ENCODE measurements around the gene ASMTL.
"Not testable (repeated sequence)": the region's sequence is repeated elsewhere in the genome, so short reads cannot be mapped to it uniquely, and the experiment has no call there.

Gene ASMTL

DNA sequence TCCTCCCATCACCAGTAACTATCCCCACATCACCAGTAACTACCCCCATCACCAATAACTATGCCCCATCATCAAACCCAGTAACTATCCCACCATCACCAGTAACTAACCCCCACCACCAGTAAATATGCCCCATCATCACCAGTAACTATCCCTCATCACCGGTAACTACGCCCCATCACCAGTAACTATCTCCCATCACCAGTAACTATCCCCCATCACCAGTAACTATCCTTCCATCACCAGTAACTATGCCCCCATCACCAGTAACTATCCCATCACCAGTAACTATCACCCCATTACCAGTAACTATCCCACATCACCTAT, 2.9 kb downstream of the ASMTL start:
- no peak for DNase-seq (ENCODE audit: low read depth, low spot score)
- ChIA-PET CTCF (no interaction called here), POLR2A (no interaction called here)
- H3K4me3 ChIP-seq (ENCODE audit: low read depth, low read length) = no peak overlapping the region
- TF ChIP-seq, protein P1, sequence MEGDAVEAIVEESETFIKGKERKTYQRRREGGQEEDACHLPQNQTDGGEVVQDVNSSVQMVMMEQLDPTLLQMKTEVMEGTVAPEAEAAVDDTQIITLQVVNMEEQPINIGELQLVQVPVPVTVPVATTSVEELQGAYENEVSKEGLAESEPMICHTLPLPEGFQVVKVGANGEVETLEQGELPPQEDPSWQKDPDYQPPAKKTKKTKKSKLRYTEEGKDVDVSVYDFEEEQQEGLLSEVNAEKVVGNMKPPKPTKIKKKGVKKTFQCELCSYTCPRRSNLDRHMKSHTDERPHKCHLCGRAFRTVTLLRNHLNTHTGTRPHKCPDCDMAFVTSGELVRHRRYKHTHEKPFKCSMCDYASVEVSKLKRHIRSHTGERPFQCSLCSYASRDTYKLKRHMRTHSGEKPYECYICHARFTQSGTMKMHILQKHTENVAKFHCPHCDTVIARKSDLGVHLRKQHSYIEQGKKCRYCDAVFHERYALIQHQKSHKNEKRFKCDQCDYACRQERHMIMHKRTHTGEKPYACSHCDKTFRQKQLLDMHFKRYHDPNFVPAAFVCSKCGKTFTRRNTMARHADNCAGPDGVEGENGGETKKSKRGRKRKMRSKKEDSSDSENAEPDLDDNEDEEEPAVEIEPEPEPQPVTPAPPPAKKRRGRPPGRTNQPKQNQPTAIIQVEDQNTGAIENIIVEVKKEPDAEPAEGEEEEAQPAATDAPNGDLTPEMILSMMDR (IDR thresholded peaks at IDR 0.05; ENCODE audit: insufficient read depth, low read length, missing control alignments) = no peak

DNA sequence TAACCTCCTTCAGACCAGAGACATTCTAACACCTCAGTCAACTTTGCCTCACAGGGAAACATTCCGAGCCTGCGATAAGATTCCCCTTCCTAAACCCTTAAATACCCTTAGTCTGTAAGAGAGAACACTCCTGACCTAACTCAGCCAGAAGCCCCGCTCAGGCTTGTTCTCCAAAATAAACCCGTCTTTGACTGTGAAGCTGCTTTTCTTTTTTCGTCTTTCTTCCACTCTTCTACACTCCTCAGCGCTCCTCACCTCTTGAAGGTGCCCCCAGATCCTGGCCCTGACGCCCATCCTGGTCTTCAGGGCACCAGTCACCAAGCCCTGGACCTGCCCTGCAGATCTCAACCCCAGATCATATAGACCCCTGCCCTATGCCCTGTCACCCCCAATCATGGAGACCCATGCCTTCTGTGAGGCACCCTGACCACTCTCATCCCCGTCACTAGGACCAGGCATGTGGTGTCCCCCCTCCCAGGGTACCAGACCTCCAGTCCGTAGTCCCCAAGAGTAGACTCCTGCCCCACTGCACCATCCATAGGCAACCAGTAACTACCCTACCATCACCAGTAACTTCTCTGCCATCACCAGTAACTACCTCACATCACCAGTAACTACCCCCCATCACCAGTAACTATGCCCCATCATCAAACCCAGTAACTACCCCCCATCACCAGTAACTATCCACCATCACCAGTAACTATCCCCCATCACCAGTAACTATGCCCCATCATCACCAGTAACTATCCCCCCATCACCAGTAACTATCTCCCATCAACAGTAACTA, 3.5 kb downstream of the ASMTL start:
- no peak for DNase-seq (ENCODE audit: low read depth, low spot score)
- ChIA-PET CTCF (no interaction called here), POLR2A (no interaction called here)
- no peak overlapping the region for H3K4me3 ChIP-seq (ENCODE audit: low read depth, low read length)
- TF ChIP-seq, protein P1 (IDR thresholded peaks at IDR 0.05; ENCODE audit: insufficient read depth, low read length, missing control alignments) = no peak

DNA sequence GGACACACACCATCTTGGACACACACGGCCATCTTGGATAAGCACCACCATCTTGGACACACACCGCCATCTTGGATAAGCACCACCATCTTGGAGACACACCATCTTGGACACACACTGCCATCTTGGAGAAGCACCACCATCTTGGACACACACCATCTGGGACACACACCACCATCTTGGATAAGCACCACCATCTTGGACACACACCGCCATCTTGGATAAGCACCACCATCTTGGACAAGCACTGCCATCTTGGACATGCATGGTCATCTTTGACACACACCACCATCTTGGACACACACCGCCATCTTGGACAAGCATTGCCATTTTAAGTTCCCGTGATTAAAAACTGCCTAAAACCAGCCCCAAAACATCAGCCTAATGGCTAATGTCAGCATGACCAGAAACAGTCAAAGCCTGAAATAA, 4.1 kb downstream of the ASMTL start:
- DNase-seq (ENCODE audit: low read depth, low spot score); H3K4me3 ChIP-seq (ENCODE audit: low read depth, low read length); POLR2A ChIA-PET; CTCF ChIA-PET: not testable (repeated sequence)

DNA sequence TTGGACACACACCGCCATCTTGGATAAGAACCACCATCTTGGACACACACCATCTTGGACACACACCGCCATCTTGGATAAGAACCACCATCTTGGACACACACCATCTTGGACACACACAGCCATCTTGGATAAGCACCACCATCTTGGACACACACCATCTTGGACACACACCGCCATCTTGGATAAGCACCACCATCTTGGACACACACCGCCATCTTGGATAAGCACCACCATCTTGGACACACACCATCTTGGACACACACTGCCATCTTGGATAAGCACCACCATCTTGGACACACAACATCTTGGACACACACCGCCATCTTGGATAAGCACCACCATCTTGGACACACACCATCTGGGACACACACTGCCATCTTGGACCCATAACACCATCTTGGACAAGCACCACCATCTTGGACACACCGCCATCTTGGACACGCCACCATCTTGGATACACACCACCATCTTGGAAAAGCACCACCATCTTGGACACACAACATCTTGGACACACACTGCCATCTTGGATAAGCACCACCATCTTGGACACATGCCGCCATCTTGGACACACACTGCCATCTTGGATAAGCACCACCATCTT, 4.6 kb downstream of the ASMTL start:
- DNase-seq (ENCODE audit: low read depth, low spot score); H3K4me3 ChIP-seq (ENCODE audit: low read depth, low read length); POLR2A ChIA-PET; CTCF ChIA-PET: not testable (repeated sequence)

DNA sequence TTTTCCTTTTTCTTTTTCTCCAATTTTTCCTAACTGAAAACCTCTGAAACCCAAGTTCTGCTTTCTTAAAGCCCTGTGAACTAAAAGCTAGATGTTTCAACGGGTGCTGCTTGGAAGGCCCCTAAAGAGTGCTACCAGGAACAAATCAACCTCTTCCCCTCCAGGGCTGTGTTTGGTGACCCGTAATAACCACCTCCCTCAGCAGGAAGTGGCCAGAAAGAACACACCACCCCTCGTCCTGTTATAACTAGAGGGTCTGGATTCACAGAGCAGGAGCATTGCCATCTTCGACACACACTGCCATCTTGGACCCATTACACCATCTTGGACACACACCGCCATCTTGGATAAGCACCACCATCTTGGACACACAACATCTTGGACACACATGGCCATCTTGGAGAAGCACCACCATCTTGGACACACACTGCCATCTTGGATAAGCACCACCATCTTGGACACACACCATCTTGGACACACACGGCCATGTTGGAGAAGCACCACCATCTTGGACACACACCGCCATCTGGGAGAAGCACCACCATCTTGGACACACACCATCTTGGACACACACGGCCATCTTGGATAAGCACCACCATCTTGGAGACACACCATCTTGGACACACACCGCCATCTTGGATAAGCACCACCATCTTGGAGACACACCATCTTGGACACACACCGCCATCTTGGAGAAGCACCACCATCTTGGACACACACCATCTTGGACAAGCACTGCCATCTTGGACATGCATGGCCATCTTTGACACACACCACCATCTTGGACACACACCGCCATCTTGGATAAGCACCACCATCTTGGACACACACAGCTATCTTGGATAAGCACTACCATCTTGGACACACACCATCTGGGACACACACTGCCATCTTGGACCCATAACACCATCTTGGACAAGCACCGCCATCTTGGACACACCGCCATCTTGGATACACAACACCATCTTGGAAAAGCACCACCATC, 5.4 kb downstream of the ASMTL start:
- POLR2A ChIA-PET; CTCF ChIA-PET; H3K4me3 ChIP-seq (ENCODE audit: low read depth, low read length); DNase-seq (ENCODE audit: low read depth, low spot score): not testable (repeated sequence)

DNA sequence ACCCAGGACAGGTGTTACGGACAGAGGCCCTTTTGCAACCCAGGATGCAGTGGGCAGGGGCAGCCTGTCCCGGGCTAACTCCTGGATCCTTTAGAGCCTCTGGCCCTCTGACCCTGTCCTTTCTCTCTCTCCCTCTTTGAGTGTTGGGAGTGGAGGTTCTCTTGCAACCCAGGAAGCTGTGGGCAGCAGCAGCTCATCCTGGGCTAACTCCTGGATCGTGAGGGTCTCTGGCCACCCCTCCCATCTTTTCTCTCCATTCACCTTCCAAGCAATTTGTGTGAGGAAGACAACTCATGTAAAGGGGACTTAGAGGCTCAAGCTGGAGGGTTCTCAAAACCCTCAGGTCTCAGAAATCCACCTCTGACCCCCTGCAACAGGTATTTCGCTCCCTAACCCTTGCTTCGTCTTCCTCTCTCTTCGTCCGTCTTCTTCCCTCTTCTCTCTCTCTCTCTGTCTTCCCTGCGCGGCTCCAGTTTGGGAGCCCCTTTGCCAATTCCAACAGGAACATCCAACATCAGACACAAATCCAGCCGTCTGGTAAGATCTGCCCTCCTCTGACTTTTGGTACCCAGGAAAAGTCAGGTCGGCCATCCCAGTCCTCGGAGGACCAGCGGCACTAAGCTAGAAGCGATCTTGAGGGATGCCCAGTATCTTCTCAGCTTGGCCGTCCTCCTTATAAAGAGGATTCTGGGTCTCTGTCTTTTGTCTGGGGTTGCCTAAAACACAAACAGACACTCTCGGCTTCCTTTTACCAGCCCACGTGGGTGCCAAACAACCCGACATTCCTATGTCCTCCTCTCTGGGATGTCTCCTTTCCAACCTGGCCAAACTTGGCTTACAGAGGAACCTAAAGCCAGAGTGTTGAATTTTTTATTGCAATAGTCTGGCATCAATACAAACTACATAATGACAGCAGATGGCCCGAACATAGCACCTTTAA, 7.9 kb downstream of the ASMTL start:
- CTCF ChIA-PET = no interaction called here
- DNase-seq (ENCODE audit: low read depth, low spot score) = no peak
- TF ChIP-seq, protein P1 (IDR thresholded peaks at IDR 0.05; ENCODE audit: insufficient read depth, low read length, missing control alignments) = no peak
- POLR2A ChIA-PET = no interaction called here
- H3K4me3 ChIP-seq (ENCODE audit: low read depth, low read length) = no peak overlapping the region

DNA sequence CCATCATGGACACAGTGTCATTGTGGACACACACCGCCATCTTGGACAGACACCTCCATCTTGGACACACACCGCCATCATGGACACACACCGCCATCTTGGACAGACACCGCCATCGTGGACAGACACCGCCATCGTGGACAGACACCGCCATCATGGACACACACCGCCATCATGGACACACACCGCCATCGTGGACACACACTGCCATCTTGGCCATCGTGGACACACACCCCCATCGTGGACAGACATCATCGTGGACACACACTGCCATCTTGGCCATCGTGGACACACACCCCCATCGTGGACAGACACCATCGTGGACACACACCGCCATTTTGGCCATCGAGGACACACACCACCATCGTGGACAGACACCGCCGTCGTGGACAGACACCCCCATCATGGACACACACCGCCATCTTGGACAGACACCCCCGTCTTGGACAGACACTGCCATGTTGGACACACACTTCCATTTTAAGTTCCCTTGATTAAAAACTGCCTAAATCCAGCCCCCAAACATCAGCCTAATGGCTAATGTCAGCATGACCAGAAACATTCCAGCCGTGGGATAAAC, 9.1 kb downstream of the ASMTL start:
- no peak for DNase-seq (ENCODE audit: low read depth, low spot score)
- ChIA-PET CTCF (no interaction called here), POLR2A (no interaction called here)
- TF ChIP-seq, protein P1 (IDR thresholded peaks at IDR 0.05; ENCODE audit: insufficient read depth, low read length, missing control alignments) = no peak
- no peak overlapping the region for H3K4me3 ChIP-seq (ENCODE audit: low read depth, low read length)

Data from AG04449 (cell line).